Left lung (tissue), 10 donors: ENCODE data around the gene RASSF3. TPM values are rescaled to one million over a fixed set of nuclear protein-coding genes. Genes with fewer than 3 reads are reported as not detected.
"Not testable (repeated sequence)": the region's sequence is repeated elsewhere in the genome, so short reads cannot be mapped to it uniquely, and the experiment has no call there.

Experiments used
- ATAC-seq: fragments of 200-7000 bp; cut with Tn5 transposase; one replicate; pipeline ENCODE4 v1.9.1; 2020; ENCODE audit warnings: moderate library complexity
- DNase-seq, 4 donors: peaks; one replicate each; pipeline ENCODE4 v3.0.0-alpha.2; 2013 to 2020
- H3K27ac ChIP-seq, 2 donors: fragments of 200-600 bp; sonication (generic) in 1 of 2; one replicate each; pipeline versions ENCODE4 v1.5.0 to v1.8.0; 2020 to 2021
- H3K27me3 ChIP-seq, 2 donors: fragments of 200-600 bp; sonication (generic) in 1 of 2; one replicate each; pipeline versions ENCODE4 v1.5.0 to v1.8.0; 2020 to 2021
- H3K36me3 ChIP-seq, 2 donors: fragments of 200-600 bp; sonication (generic) in 1 of 2; one replicate each; pipeline versions ENCODE4 v1.5.0 to v1.8.0; 2020 to 2021
- H3K4me1 ChIP-seq, 2 donors: fragments of 200-600 bp; one replicate each; pipeline ENCODE4 v1.8.0; 2021
- H3K4me3 ChIP-seq, 2 donors: fragments of 200-600 bp; sonication (generic) in 1 of 2; one replicate each; pipeline versions ENCODE4 v1.5.0 to v1.8.0; 2020 to 2021; ENCODE audit warnings: mild to moderate bottlenecking in 1 of 2
- H3K9me3 ChIP-seq, 2 donors: fragments of 200-600 bp; sonication (generic) in 1 of 2; one replicate each; pipeline versions ENCODE4 v1.5.0 to v1.8.0; 2020 to 2021
- intact Hi-C, 2 donors: fragments of 100-400 bp; cut with DNase I; formaldehyde crosslinking; loops; one replicate each; pipeline versions ENCODE4 v1.11.2 to v1.14.2; 2022
- polyA plus RNA-seq, 6 donors: library from polyadenylated mRNA; unstranded; fragments of 120-200 nt; gene quantifications; one replicate each; pipeline ENCODE4 v1.2.1, GENCODE V29; 2013; ENCODE audit not compliant: insufficient read length in 6 of 6
- total RNA-seq, 2 donors: library from RNA; stranded (reverse); fragmentation: NEBNext Ultra II Directional; extraction: Animal tissue kit (Norgen Biotek cat#: 25700); gene quantifications; one replicate each; pipeline ENCODE4 v1.2.1, GENCODE V29; 2021
- TF ChIP-seq, protein P1 (sequence below), 2 donors: fragments of 200-600 bp; sonication (generic) in 1 of 2; IDR thresholded peaks; one replicate each; pipeline versions ENCODE4 v1.5.0 to v1.8.0; 2021; ENCODE audit warnings: antibody characterized with exemption in 2 of 2
- donor health status: DM: no; HTN: yes; CAD: no.
- donor health status: DM: no; HTN: no; CAD: no.

The RASSF3 gene
- total and polyA plus RNA-seq, 8 donors: 30.3 to 90.2 (median 35.6) TPM

DNA sequence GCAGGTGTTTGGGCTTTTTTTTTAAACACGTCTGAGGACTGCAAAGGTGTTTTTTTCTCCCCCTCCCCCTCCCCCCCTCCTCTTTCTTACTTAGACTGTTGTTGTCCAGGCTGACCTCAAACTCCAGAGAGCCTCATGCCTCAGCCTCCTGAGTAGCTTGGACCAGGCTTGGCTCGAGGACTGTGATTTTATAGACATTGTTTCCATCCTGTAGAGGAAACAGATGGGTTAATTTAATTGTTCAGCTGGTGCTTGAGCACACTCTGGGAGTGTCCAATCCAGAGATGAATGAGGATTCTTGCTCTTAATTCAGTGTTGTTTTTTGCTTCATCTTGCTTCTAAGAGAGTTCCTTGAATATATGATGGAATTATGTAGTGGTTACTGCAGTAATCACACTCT is 42.1 kb downstream of the RASSF3 start:
- peaks cover 0 to 60% of the 10 kb centered on the region in 2 donors for H3K4me1 ChIP-seq
- no peak for ATAC-seq

DNA sequence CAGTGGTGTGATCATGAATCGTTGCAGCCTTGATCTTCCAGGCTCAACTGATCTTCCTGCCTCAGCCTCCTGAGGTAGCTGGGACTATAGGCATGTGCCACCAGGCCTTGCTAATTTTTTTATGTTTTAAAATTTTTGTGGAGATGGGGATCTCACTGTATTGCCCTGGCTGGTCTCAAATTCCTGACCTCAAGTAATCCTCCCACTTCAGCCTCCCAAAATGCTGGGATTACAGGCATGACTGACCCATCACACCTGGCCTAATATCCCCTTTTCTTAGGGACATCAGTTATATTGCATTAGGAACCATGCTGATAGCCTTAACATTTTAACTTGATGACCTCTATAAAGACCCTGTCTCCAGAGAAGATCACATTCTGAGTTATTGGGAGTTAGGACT is 42.8 kb downstream of the RASSF3 start:
- H3K27me3 ChIP-seq: no peaks in the 10 kb centered on the region
- H3K9me3 ChIP-seq: no peaks in the 10 kb centered on the region
- H3K4me1 ChIP-seq: peaks cover 0 to 65% of the 10 kb centered on the region in 2 donors
- H3K4me3 ChIP-seq: no peak overlapping the region
- peak overlapping the region in 1 of 2 donors; percentile 3 for H3K27ac ChIP-seq
- no peak for DNase-seq
- no peaks in the 10 kb centered on the region for H3K36me3 ChIP-seq
- intact Hi-C loops: no loop called here
- TF ChIP-seq, protein P1, sequence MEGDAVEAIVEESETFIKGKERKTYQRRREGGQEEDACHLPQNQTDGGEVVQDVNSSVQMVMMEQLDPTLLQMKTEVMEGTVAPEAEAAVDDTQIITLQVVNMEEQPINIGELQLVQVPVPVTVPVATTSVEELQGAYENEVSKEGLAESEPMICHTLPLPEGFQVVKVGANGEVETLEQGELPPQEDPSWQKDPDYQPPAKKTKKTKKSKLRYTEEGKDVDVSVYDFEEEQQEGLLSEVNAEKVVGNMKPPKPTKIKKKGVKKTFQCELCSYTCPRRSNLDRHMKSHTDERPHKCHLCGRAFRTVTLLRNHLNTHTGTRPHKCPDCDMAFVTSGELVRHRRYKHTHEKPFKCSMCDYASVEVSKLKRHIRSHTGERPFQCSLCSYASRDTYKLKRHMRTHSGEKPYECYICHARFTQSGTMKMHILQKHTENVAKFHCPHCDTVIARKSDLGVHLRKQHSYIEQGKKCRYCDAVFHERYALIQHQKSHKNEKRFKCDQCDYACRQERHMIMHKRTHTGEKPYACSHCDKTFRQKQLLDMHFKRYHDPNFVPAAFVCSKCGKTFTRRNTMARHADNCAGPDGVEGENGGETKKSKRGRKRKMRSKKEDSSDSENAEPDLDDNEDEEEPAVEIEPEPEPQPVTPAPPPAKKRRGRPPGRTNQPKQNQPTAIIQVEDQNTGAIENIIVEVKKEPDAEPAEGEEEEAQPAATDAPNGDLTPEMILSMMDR (IDR thresholded peaks at IDR 0.05): no peak
- no peak for ATAC-seq

More for the DNA sequence above, 42.1 kb downstream of the RASSF3 start:
- H3K36me3 ChIP-seq: no peaks in the 10 kb centered on the region
- H3K9me3 ChIP-seq: no peaks in the 10 kb centered on the region
- TF ChIP-seq, protein P1 (IDR thresholded peaks at IDR 0.05): no peak
- intact Hi-C loops: no loop called here
- H3K4me3 ChIP-seq: no peak overlapping the region
- no peaks in the 10 kb centered on the region for H3K27me3 ChIP-seq
- DNase-seq: no peak
- H3K27ac ChIP-seq: no peak overlapping the region

DNA sequence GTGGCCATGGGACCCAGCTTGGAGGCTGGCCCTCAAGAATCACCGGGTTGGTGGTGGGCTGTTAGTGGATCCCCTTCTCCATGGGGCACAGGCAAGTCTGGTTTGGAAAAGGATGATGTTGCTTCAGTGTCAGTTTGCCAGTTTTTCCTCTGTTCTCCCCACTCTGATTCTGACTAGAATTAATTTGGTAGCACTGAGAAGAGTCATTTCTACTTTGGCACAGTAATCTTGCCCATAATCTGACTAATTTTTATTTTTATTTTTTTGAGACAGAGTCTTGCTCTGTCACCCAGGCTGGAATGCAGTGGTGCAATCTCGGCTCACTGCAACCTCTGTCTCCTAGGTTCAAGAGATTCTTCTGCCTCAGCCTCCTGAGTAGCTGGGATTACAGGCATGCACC is 43.6 kb downstream of the RASSF3 start:
- DNase-seq, H3K9me3 ChIP-seq, H3K36me3 ChIP-seq, ATAC-seq, intact Hi-C loops, H3K27me3 ChIP-seq, H3K4me3 ChIP-seq: not testable (repeated sequence)
- Histone ChIP-seq H3K27ac (peak overlapping the region in 1 of 2 donors; percentile 3), H3K4me1 (peaks cover 4 to 69% of the 10 kb centered on the region in 2 donors)

DNA sequence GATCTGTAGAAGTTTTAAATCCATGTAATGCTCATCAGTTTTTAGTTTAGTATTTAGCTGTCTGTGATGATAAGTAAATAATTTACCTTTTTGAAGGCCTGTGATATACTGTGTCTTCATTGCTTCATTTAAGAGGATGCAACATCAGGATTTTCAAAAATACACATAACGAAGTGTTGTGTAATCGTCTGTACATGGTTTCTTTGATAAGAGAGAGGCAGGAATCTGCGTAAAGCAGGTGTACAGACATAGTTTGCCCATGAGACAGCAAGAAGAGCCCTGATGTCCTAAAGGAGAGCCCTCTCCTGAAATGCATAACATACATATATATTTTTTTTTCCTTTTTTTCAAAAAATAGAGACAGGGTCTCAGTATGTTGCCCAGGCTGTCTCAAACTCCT is 44.8 kb downstream of the RASSF3 start:
- TF ChIP-seq, protein P1 (IDR thresholded peaks at IDR 0.05): no peak
- no peaks in the 10 kb centered on the region for H3K36me3 ChIP-seq
- no peaks in the 10 kb centered on the region for H3K9me3 ChIP-seq
- H3K27ac ChIP-seq: no peak overlapping the region
- ATAC-seq (peak; percentile 27), DNase-seq (no peak)
- peaks cover 5 to 72% of the 10 kb centered on the region in 2 donors for H3K4me1 ChIP-seq
- intact Hi-C loops: no loop called here
- H3K27me3 ChIP-seq: no peaks in the 10 kb centered on the region
- H3K4me3 ChIP-seq: no peak overlapping the region

DNA sequence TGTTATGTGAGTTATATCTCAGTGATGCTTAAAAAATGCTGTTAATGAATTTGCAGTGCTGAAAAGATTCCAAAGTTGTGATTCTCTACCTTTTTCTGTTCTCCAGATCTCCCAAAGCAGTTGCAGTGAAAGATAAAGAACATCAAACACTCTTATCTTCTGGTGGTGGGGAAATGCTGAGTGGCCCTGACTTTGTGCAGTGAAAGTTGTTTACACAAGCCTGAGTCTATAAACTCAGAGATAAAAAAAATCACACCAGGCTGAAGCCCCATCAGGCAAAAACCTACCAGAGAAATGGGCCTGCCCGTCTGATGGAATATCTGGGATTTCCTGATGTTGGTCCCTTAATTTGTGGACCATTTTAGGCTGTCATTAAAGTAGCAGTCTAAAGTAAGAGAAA is 46.1 kb downstream of the RASSF3 start:
- Histone ChIP-seq H3K27me3 (no peaks in the 10 kb centered on the region), H3K36me3 (no peaks in the 10 kb centered on the region), H3K4me3 (no peak overlapping the region), H3K4me1 (peaks cover 5 to 72% of the 10 kb centered on the region in 2 donors), H3K9me3 (no peaks in the 10 kb centered on the region), H3K27ac (peak overlapping the region in 1 of 2 donors; percentile 35)
- DNase-seq: no peak
- ATAC-seq: peak; percentile 59
- intact Hi-C loops: no loop called here
- TF ChIP-seq, protein P1 (IDR thresholded peaks at IDR 0.05): no peak

DNA sequence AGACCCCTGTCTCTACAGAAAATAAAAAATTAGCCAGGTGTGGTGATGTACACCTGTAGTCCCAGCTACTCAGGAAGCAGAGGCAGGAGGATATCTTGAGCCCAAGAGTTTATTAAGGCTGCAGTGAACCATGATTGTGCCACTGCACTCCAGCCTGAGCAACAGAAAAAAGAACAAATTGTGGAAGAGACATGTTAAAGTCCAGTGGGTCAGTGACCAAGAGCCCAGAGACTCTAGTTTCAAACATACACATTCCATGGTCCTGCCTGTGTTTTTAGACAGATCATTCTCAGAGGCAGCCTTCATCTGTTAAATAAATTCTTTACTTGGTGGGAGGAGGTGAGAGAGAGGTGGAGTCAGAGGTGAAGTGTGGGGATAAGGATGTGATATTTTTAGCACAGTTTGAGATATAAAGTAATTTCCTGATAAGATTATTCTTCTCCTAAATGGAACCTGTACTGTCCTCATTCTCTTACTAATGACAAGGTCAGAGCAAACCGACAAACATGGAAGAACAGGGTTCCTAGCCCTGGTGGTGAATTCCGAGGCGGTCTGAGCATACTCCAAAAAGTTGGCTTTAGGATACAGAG is 48.7 kb downstream of the RASSF3 start:
- Histone ChIP-seq H3K4me3 (no peak overlapping the region), H3K27ac (no peak overlapping the region), H3K9me3 (no peaks in the 10 kb centered on the region), H3K4me1 (peaks cover 5 to 65% of the 10 kb centered on the region in 2 donors), H3K36me3 (no peaks in the 10 kb centered on the region), H3K27me3 (no peaks in the 10 kb centered on the region)
- peak; percentile 66 for ATAC-seq
- no peak for DNase-seq
- TF ChIP-seq, protein P1 (IDR thresholded peaks at IDR 0.05): no peak
- intact Hi-C loops: no loop called here
